CD8-positive, alpha-beta memory T cell (primary cell): Measurements from ENCODE around the gene PHF20. TPM values are rescaled to one million over a fixed set of nuclear protein-coding genes. Genes with fewer than 3 reads are reported as not detected.

Source experiments
- CTCF ChIA-PET: fragments of 350-600 bp; sonication (Branson Sonifier 250); formaldehyde crosslinking; loops from one replicate; lab custom pipeline; 2021; ENCODE audit warnings: antibody characterized with exemption; lab: Charles Lee
- POLR2A ChIA-PET: fragments of 350-600 bp; sonication (Branson Sonifier 250); formaldehyde crosslinking; loops from one replicate; lab custom pipeline; 2021; ENCODE audit warnings: antibody characterized with exemption; lab: Charles Lee
- DNase-seq, 5 donors: peaks; one replicate each; pipeline versions ENCODE4 v3.0.0 to v3.0.0-alpha.2; 2020 to 2022; ENCODE audit warnings: mixed read lengths in 1 of 5
- H3K27ac ChIP-seq: one replicate; pipeline ENCODE4 v1.7.0; 2013; ENCODE audit warnings: low read depth, mild to moderate bottlenecking, low read length, moderate library complexity
- H3K27me3 ChIP-seq: 2 replicates; pipeline ENCODE4 v1.7.0; 2013; ENCODE audit warnings: low read length, mild to moderate bottlenecking; ENCODE audit not compliant: insufficient read depth, poor library complexity, severe bottlenecking
- H3K36me3 ChIP-seq: 2 replicates; pipeline ENCODE4 v1.7.0; 2013; ENCODE audit warnings: mild to moderate bottlenecking, low read length, moderate library complexity; ENCODE audit not compliant: insufficient read depth
- H3K4me1 ChIP-seq: 2 replicates; pipeline ENCODE4 v1.7.0; 2013; ENCODE audit warnings: mild to moderate bottlenecking, low read length, moderate library complexity; ENCODE audit not compliant: insufficient read depth
- H3K4me3 ChIP-seq: 2 replicates; pipeline ENCODE4 v1.7.0; 2013; ENCODE audit warnings: mild to moderate bottlenecking, low read length
- H3K9me3 ChIP-seq: 2 replicates; pipeline ENCODE4 v1.7.0; 2013; ENCODE audit warnings: mild to moderate bottlenecking, low read length
- H3K27ac Mint-ChIP-seq, 8 donors: one replicate each; pipeline ENCODE4 v1.8.0; 2020 to 2021; ENCODE audit warnings: mixed read lengths in 8 of 8, mild to moderate bottlenecking in 6 of 8, inconsistent platforms in 3 of 8, moderate library complexity in 3 of 8
- H3K27me3 Mint-ChIP-seq, 2 donors: one replicate each; pipeline ENCODE4 v1.8.0; 2020 to 2021; ENCODE audit warnings: mixed read lengths in 2 of 2, mild to moderate bottlenecking in 1 of 2, moderate library complexity in 1 of 2
- H3K36me3 Mint-ChIP-seq, 3 donors: one replicate each; pipeline ENCODE4 v1.8.0; 2020 to 2021; ENCODE audit warnings: mixed read lengths in 3 of 3, inconsistent platforms in 1 of 3, mild to moderate bottlenecking in 1 of 3
- H3K4me1 Mint-ChIP-seq, 3 donors: one replicate each; pipeline ENCODE4 v1.8.0; 2020 to 2021; ENCODE audit warnings: mixed read lengths in 3 of 3, inconsistent platforms in 1 of 3, mild to moderate bottlenecking in 1 of 3
- H3K4me3 Mint-ChIP-seq, 7 donors: one replicate each; pipeline ENCODE4 v1.8.0; 2020 to 2021; ENCODE audit warnings: mixed read lengths in 7 of 7, mild to moderate bottlenecking in 6 of 7, moderate library complexity in 4 of 7, inconsistent platforms in 2 of 7
- H3K9me3 Mint-ChIP-seq, 5 donors: one replicate each; pipeline ENCODE4 v1.8.0; 2020 to 2022; ENCODE audit warnings: mixed read lengths in 5 of 5, mild to moderate bottlenecking in 3 of 5, moderate library complexity in 2 of 5, inconsistent platforms in 1 of 5
- polyA plus RNA-seq: library from polyadenylated mRNA; unstranded; fragments of 300-500 nt; fragmentation: Illumina TruSeq; gene quantifications from one replicate; pipeline ENCODE4 v1.2.3, GENCODE V29; 2021
- total RNA-seq, 2 experiments: library from RNA; stranded (reverse); gene quantifications; one replicate each; pipeline ENCODE4 v1.2.3, GENCODE V29; 2021

Gene PHF20
- total and polyA plus RNA-seq, 3 experiments from 2014 or later = 53.9 to 124 (median 54.3) TPM

DNA sequence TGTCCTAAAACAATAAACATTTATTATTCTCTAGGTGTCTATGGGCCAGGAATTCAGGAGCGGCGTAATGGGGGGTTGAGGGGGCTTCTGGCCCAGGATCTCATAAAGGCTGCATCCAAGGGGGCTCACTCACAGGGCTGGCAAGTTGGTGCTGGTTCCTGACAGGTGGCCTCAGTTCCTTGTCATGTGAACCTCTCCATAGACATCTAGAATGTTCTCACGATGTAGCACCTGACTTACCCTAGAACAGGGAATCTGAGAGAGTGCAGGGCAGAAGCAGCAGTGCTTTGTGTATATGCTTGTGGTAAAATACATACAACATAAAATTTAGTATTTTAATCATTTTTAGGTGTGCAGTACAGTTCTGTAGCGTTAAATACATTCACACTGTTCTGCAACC lies 57.1 kb downstream of the PHF20 start:
- H3K4me3 Mint-ChIP-seq = no peak overlapping the region
- no peak for DNase-seq
- no peaks in the 10 kb centered on the region for H3K36me3 ChIP-seq
- H3K27ac ChIP-seq = no peak overlapping the region
- H3K9me3 ChIP-seq = no peaks in the 10 kb centered on the region
- CTCF ChIA-PET = no interaction called here
- H3K4me3 ChIP-seq = no peak overlapping the region
- peaks cover 36 to 56% (median 44%) of the 10 kb centered on the region in 3 donors for H3K4me1 Mint-ChIP-seq
- H3K27ac Mint-ChIP-seq = no peak overlapping the region
- H3K27me3 Mint-ChIP-seq = no peaks in the 10 kb centered on the region
- H3K9me3 Mint-ChIP-seq = no peaks in the 10 kb centered on the region
- peaks cover 5% of the 10 kb centered on the region for H3K4me1 ChIP-seq
- POLR2A ChIA-PET = no interaction called here
- H3K36me3 Mint-ChIP-seq = peaks cover 9 to 58% (median 12%) of the 10 kb centered on the region in 3 donors
- no peaks in the 10 kb centered on the region for H3K27me3 ChIP-seq

DNA sequence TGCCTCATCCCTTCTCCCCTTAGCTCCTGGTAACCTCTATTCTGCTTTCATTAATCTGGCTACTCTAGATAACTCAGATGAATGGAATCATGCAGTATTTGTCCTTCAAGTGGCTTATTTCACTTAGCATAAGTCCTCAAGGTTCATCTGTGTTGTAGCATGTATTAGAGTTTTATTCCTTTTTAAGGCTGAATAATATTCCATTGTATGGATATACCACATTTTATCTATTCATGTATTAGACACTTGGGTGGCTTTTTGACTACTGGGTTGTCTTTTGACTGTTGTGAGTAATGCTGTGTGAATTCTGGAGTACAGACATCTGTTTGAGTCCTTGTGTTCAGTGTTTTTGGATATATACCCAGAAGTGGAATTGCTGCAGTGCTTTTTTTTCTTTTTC lies 58.4 kb downstream of the PHF20 start:
- Histone ChIP-seq H3K27ac (no peak overlapping the region), H3K9me3 (no peaks in the 10 kb centered on the region), H3K36me3 (no peaks in the 10 kb centered on the region), H3K4me3 (no peak overlapping the region), H3K4me1 (peaks cover 5% of the 10 kb centered on the region), H3K27me3 (no peaks in the 10 kb centered on the region)
- Mint-ChIP-seq H3K27ac (peak overlapping the region in 4 of 8 donors; percentile 1 to 64 (median 46)), H3K4me1 (peaks cover 37 to 57% (median 46%) of the 10 kb centered on the region in 3 donors), H3K4me3 (no peak overlapping the region), H3K9me3 (no peaks in the 10 kb centered on the region), H3K36me3 (peaks cover 9 to 57% (median 12%) of the 10 kb centered on the region in 3 donors), H3K27me3 (no peaks in the 10 kb centered on the region)
- DNase-seq = no peak
- POLR2A ChIA-PET = no interaction called here
- CTCF ChIA-PET = interaction anchor here (0.7 kb wide), 1 partner anchor 195 kb away, joined by 3 read pairs; no protein-coding TSS in a partner anchor

DNA sequence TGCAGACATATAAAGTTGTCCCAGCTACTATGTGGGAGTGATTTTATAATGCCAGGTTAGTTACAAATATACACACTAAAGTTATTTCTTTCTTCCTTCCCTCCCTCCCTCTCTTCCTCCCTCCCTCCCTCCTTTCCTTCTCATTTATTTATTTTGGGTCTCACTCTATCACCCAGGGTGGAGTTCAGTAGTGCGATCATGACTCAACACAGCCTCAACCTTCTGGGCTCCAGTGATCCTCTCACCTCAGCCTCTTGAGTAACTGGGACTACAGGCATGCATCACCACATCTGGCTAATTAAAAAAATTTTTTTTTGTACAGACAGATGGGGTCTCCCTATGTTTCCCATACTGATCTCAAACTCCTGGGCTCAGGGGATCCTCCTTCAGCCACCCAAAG lies 59.2 kb downstream of the PHF20 start:
- Mint-ChIP-seq H3K9me3 (no peaks in the 10 kb centered on the region), H3K27ac (peak overlapping the region in 2 of 8 donors; percentile 63 to 87), H3K36me3 (peaks cover 9 to 55% (median 12%) of the 10 kb centered on the region in 3 donors), H3K27me3 (no peaks in the 10 kb centered on the region), H3K4me3 (no peak overlapping the region), H3K4me1 (peaks cover 37 to 60% (median 49%) of the 10 kb centered on the region in 3 donors)
- Histone ChIP-seq H3K27ac (no peak overlapping the region), H3K4me3 (no peak overlapping the region), H3K9me3 (no peaks in the 10 kb centered on the region), H3K4me1 (peaks cover 5% of the 10 kb centered on the region), H3K27me3 (no peaks in the 10 kb centered on the region), H3K36me3 (no peaks in the 10 kb centered on the region)
- ChIA-PET CTCF (no interaction called here), POLR2A (no interaction called here)
- no peak for DNase-seq

DNA sequence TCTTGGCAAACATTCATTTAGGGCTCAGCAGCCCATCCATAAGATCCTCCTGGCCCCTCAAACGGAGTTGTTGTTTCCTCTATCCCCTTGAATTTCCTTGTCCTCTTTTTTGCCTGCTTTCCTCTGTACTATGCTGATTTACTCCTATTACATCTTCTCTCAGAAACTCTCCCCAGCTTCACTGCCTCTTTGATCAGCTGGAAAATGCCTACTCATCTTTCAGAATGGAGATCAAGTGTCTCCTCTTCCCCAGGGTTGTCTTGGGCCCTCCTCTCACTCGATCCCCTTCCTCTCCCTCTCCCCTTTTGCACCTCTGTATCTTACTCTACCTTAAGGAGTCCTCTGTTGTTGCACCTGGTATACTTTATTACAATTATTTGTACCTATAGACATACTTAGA lies 60.2 kb downstream of the PHF20 start:
- H3K9me3 ChIP-seq = no peaks in the 10 kb centered on the region
- no peak overlapping the region for H3K4me3 Mint-ChIP-seq
- peaks cover 9 to 48% (median 12%) of the 10 kb centered on the region in 3 donors for H3K36me3 Mint-ChIP-seq
- ChIA-PET CTCF (no interaction called here), POLR2A (interaction anchor here (0.9 kb wide), 1 partner anchor 61 kb away, joined by 4 read pairs; no protein-coding TSS in a partner anchor)
- no peaks in the 10 kb centered on the region for H3K9me3 Mint-ChIP-seq
- no peak overlapping the region for H3K4me3 ChIP-seq
- H3K27ac Mint-ChIP-seq = peak overlapping the region; percentile 25 to 68 (median 48)
- no peaks in the 10 kb centered on the region for H3K27me3 Mint-ChIP-seq
- H3K36me3 ChIP-seq = no peaks in the 10 kb centered on the region
- no peaks in the 10 kb centered on the region for H3K27me3 ChIP-seq
- H3K27ac ChIP-seq = no peak overlapping the region
- H3K4me1 ChIP-seq = peaks cover 5% of the 10 kb centered on the region
- no peak for DNase-seq
- peaks cover 31 to 54% (median 43%) of the 10 kb centered on the region in 3 donors for H3K4me1 Mint-ChIP-seq

DNA sequence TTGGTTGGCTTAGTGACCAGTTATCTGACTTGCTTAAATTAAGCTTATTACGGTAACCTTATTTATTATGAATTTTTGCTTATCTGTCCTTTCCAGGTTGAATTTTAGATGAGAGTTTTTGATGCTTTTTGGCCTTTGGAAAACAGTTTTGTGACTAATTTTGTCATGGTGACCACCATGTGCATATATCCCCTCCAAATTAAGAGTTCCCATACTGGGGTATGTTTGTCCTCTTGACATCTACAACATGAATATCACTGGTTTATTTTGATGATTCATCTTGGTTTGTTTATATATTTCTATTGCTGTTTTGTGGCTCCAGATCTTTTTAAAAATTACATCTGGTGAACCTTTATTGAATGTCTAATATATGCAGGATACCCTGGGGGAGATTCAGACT lies 61.4 kb downstream of the PHF20 start:
- no peak overlapping the region for H3K27ac ChIP-seq
- Mint-ChIP-seq H3K4me3 (no peak overlapping the region), H3K27ac (peak overlapping the region in 4 of 8 donors; percentile 6 to 66 (median 8)), H3K9me3 (no peaks in the 10 kb centered on the region), H3K4me1 (peaks cover 30 to 60% (median 53%) of the 10 kb centered on the region in 3 donors), H3K27me3 (no peaks in the 10 kb centered on the region), H3K36me3 (peaks cover 9 to 48% (median 15%) of the 10 kb centered on the region in 3 donors)
- CTCF ChIA-PET = no interaction called here
- POLR2A ChIA-PET = no interaction called here
- peaks cover 5% of the 10 kb centered on the region for H3K4me1 ChIP-seq
- H3K27me3 ChIP-seq = no peaks in the 10 kb centered on the region
- H3K9me3 ChIP-seq = no peaks in the 10 kb centered on the region
- H3K36me3 ChIP-seq = no peaks in the 10 kb centered on the region
- H3K4me3 ChIP-seq = no peak overlapping the region
- DNase-seq = no peak

DNA sequence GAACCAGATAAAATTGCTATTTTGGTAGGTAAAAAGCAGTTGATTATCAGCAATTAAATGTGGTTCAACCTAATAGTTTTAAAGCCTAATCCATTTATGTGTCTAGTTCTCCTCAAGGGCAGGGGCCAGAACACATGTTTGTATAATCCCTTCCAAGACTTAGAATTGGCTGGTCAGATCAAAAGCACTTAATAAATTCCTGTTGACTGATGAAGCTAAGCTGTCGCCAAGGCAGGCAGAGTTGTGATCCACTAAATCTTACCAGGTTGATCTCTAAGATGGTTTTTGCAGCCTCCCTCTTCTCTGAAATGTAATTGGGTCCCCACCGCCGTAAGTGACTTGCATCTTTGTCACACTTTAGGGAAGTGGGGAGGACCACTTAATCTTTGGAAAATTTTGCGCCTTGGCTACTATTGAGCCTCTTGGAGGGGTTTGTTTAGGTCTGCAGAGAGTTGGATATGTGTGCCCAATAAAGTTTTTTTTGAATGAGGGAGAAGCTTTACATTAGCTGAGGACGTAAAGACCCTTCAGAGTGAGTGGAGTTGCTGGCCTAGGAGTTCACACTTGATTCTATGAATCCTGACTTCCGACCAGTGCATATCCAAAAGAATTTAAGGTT lies 65.9 kb downstream of the PHF20 start:
- POLR2A ChIA-PET = no interaction called here
- H3K27me3 Mint-ChIP-seq = peaks cover 0 to 2% of the 10 kb centered on the region in 2 donors
- Histone ChIP-seq H3K27ac (no peak overlapping the region), H3K36me3 (peaks cover 9% of the 10 kb centered on the region), H3K27me3 (no peaks in the 10 kb centered on the region), H3K9me3 (no peaks in the 10 kb centered on the region), H3K4me1 (peaks cover 18% of the 10 kb centered on the region), H3K4me3 (no peak overlapping the region)
- CTCF ChIA-PET = no interaction called here
- peaks cover 8 to 35% (median 8%) of the 10 kb centered on the region in 3 donors for H3K36me3 Mint-ChIP-seq
- H3K4me3 Mint-ChIP-seq = no peak overlapping the region
- peaks cover 37 to 67% (median 60%) of the 10 kb centered on the region in 3 donors for H3K4me1 Mint-ChIP-seq
- H3K27ac Mint-ChIP-seq = peak overlapping the region in 7 of 8 donors; percentile 12 to 83 (median 65)
- DNase-seq = no peak
- no peaks in the 10 kb centered on the region for H3K9me3 Mint-ChIP-seq

DNA sequence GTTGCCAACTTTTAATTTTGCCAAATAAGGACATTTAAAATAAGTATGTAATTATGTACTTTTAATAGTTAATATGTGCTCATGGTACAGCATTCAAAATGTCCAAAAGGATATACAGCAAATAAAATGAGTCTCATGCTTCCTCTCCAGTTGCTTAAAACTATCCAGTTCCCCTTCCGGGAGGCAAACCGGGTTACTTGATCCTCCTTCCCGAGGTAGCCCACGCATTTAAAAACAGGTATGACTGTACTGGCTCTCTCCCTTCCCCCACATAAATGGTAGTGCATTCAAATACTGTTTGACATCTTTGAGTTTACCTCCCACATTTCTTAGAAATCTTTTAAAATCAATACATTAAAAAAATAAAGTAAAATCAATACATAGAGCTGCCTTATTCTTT lies 66.4 kb downstream of the PHF20 start:
- H3K4me1 Mint-ChIP-seq = peaks cover 34 to 65% (median 56%) of the 10 kb centered on the region in 3 donors
- H3K27me3 ChIP-seq = no peaks in the 10 kb centered on the region
- H3K36me3 Mint-ChIP-seq = peaks cover 9 to 37% (median 11%) of the 10 kb centered on the region in 3 donors
- H3K36me3 ChIP-seq = peaks cover 10% of the 10 kb centered on the region
- H3K4me1 ChIP-seq = peaks cover 18% of the 10 kb centered on the region
- no peak overlapping the region for H3K4me3 Mint-ChIP-seq
- ChIA-PET POLR2A (interaction anchor here (0.6 kb wide), 1 partner anchor 42 kb away, joined by 3 read pairs; no protein-coding TSS in a partner anchor), CTCF (no interaction called here)
- DNase-seq = no peak
- H3K9me3 ChIP-seq = no peaks in the 10 kb centered on the region
- no peak overlapping the region for H3K27ac ChIP-seq
- H3K27me3 Mint-ChIP-seq = peaks cover 0 to 2% of the 10 kb centered on the region in 2 donors
- peaks cover 0 to 2% (median 0%) of the 10 kb centered on the region in 5 donors for H3K9me3 Mint-ChIP-seq
- H3K27ac Mint-ChIP-seq = peak overlapping the region in 2 of 8 donors; percentile 60 to 78
- no peak overlapping the region for H3K4me3 ChIP-seq

DNA sequence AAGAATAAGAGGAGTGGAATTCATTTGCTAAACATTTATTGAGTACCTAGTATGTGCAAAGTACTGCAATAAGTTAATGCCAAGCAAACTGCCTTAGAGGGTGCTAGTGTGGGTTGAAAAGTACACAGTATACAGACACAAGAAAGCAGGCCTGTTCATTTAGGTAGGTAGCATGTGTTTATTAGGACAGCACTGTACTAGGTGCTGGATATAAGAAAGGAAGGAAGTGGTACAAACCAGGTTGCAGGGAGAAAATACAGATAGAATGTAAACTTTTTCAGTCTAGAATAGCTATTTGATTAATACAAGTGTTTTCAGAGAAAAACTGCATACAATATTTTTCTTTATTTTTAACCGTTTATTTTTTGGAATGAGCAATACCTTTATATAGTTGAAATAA lies 68.1 kb downstream of the PHF20 start:
- Histone ChIP-seq H3K27me3 (no peaks in the 10 kb centered on the region), H3K27ac (no peak overlapping the region), H3K9me3 (no peaks in the 10 kb centered on the region), H3K4me1 (peaks cover 18% of the 10 kb centered on the region), H3K36me3 (peaks cover 16% of the 10 kb centered on the region), H3K4me3 (no peak overlapping the region)
- POLR2A ChIA-PET = interaction anchor here (0.7 kb wide), 1 partner anchor 404 kb away, joined by 5 read pairs; no protein-coding TSS in a partner anchor
- DNase-seq = no peak
- Mint-ChIP-seq H3K4me3 (peak overlapping the region in 5 of 7 donors; percentile 2 to 42 (median 33)), H3K27me3 (peaks cover 0 to 2% of the 10 kb centered on the region in 2 donors), H3K9me3 (peaks cover 0 to 6% (median 4%) of the 10 kb centered on the region in 5 donors), H3K27ac (peak overlapping the region; percentile 16 to 92 (median 80)), H3K4me1 (peaks cover 30 to 55% (median 48%) of the 10 kb centered on the region in 3 donors), H3K36me3 (peaks cover 19 to 43% (median 21%) of the 10 kb centered on the region in 3 donors)
- CTCF ChIA-PET = no interaction called here
